Adipocyte (in vitro differentiated cells): ENCODE data around the gene LMO1.
A peak's percentile ranks its signal among the peaks of the same experiment; 100 is the strongest.

Source experiments
- DNase-seq: peaks from one replicate; pipeline ENCODE4 v3.0.0-alpha.2; 2015; ENCODE audit warnings: low read depth
- H3K27me3 ChIP-seq: replicated peaks from 2 replicates; pipeline ENCODE4 v1.7.0; 2013; ENCODE audit warnings: mild to moderate bottlenecking, low read length, moderate library complexity; ENCODE audit not compliant: control insufficient read depth, insufficient read depth
- H3K36me3 ChIP-seq: 2 replicates; pipeline ENCODE4 v1.7.0; 2013; ENCODE audit warnings: low read length, mild to moderate bottlenecking, moderate library complexity; ENCODE audit not compliant: control insufficient read depth, insufficient read depth, severe bottlenecking
- H3K4me1 ChIP-seq: 2 replicates; pipeline ENCODE4 v1.7.0; 2013; ENCODE audit warnings: mild to moderate bottlenecking, low read length, moderate library complexity; ENCODE audit not compliant: control insufficient read depth, insufficient read depth
- H3K4me3 ChIP-seq: 2 replicates; pipeline ENCODE4 v1.7.0; 2013; ENCODE audit warnings: mild to moderate bottlenecking, low read length, moderate library complexity
- H3K9ac ChIP-seq: 2 replicates; pipeline ENCODE4 v1.7.0; 2013; ENCODE audit warnings: mild to moderate bottlenecking, low read length, moderate library complexity
- H3K9me3 ChIP-seq: 2 replicates; pipeline ENCODE4 v1.7.0; 2013; ENCODE audit warnings: mild to moderate bottlenecking, low read length, moderate library complexity; ENCODE audit not compliant: control insufficient read depth

Gene LMO1

GRCh38 chr11:8271106-8271886 is 7.6 kb upstream of the LMO1 start:
- H3K4me3 ChIP-seq: no peak overlapping the region
- H3K36me3 ChIP-seq: no peaks in the 10 kb centered on the region
- H3K9me3 ChIP-seq: peaks cover 11% of the 10 kb centered on the region
- peaks cover 47% of the 10 kb centered on the region for H3K27me3 ChIP-seq
- DNase-seq: no peak
- H3K4me1 ChIP-seq: peaks cover 3% of the 10 kb centered on the region
- H3K9ac ChIP-seq: no peak overlapping the region

- Histone ChIP-seq H3K4me1 (peaks cover 3% of the 10 kb centered on the region), H3K9me3 (peaks cover 7% of the 10 kb centered on the region), H3K27me3 (peaks cover 58% of the 10 kb centered on the region), H3K9ac (no peak overlapping the region), H3K4me3 (no peak overlapping the region), H3K36me3 (no peaks in the 10 kb centered on the region)
- DNase-seq: no peak
These were observed 6.0 kb upstream of the LMO1 start for GRCh38 chr11:8269636-8270035.

GRCh38 chr11:8268530-8269400 is 5.1 kb upstream of the LMO1 start:
- peaks cover 65% of the 10 kb centered on the region for H3K27me3 ChIP-seq

GRCh38 chr11:8267831-8268529 is 4.3 kb upstream of the LMO1 start:
- Histone ChIP-seq H3K9me3 (no peaks in the 10 kb centered on the region), H3K4me1 (peaks cover 14% of the 10 kb centered on the region), H3K27me3 (peaks cover 65% of the 10 kb centered on the region), H3K9ac (no peak overlapping the region), H3K36me3 (no peaks in the 10 kb centered on the region), H3K4me3 (peak overlapping the region; percentile 56)
- peak; percentile 43 for DNase-seq

More at GRCh38 chr11:8268530-8269400, 5.1 kb upstream of the LMO1 start:
- no peak overlapping the region for H3K9ac ChIP-seq
- DNase-seq: peak; percentile 25
- H3K36me3 ChIP-seq: no peaks in the 10 kb centered on the region
- peak overlapping the region; percentile 56 for H3K4me3 ChIP-seq
- peaks cover 8% of the 10 kb centered on the region for H3K4me1 ChIP-seq
- no peaks in the 10 kb centered on the region for H3K9me3 ChIP-seq

GRCh38 chr11:8267280-8267679 is 3.6 kb upstream of the LMO1 start:
- no peak for DNase-seq
- peaks cover 68% of the 10 kb centered on the region for H3K27me3 ChIP-seq
- peaks cover 16% of the 10 kb centered on the region for H3K4me1 ChIP-seq
- no peak overlapping the region for H3K9ac ChIP-seq
- H3K4me3 ChIP-seq: no peak overlapping the region
- H3K9me3 ChIP-seq: no peaks in the 10 kb centered on the region
- H3K36me3 ChIP-seq: no peaks in the 10 kb centered on the region

GRCh38 chr11:8266246-8267241 is 2.9 kb upstream of the LMO1 start:
- H3K27me3 ChIP-seq: peaks cover 75% of the 10 kb centered on the region
- H3K36me3 ChIP-seq: no peaks in the 10 kb centered on the region
- no peaks in the 10 kb centered on the region for H3K9me3 ChIP-seq
- H3K4me1 ChIP-seq: peaks cover 17% of the 10 kb centered on the region
- H3K4me3 ChIP-seq: no peak overlapping the region
- H3K9ac ChIP-seq: no peak overlapping the region
- no peak for DNase-seq

- no peaks in the 10 kb centered on the region for H3K36me3 ChIP-seq
- no peak overlapping the region for H3K4me3 ChIP-seq
- H3K9ac ChIP-seq: no peak overlapping the region
- H3K9me3 ChIP-seq: no peaks in the 10 kb centered on the region
- no peak for DNase-seq
- H3K27me3 ChIP-seq: peaks cover 75% of the 10 kb centered on the region
- H3K4me1 ChIP-seq: peaks cover 17% of the 10 kb centered on the region
These were observed 2.1 kb upstream of the LMO1 start for GRCh38 chr11:8265681-8266241.

- no peaks in the 10 kb centered on the region for H3K9me3 ChIP-seq
- peaks cover 28% of the 10 kb centered on the region for H3K4me1 ChIP-seq
- H3K27me3 ChIP-seq: peaks cover 65% of the 10 kb centered on the region
- no peaks in the 10 kb centered on the region for H3K36me3 ChIP-seq
- H3K4me3 ChIP-seq: peak overlapping the region; percentile 72
- H3K9ac ChIP-seq: peak overlapping the region; percentile 4
- peak; percentile 30 for DNase-seq
These were observed 439 bp downstream of the LMO1 start for GRCh38 chr11:8263109-8263768.

- peaks cover 29% of the 10 kb centered on the region for H3K4me1 ChIP-seq
- peak overlapping the region; percentile 72 for H3K4me3 ChIP-seq
- H3K9ac ChIP-seq: no peak overlapping the region
- H3K9me3 ChIP-seq: no peaks in the 10 kb centered on the region
- no peaks in the 10 kb centered on the region for H3K36me3 ChIP-seq
- peak; percentile 88 for DNase-seq
- peaks cover 62% of the 10 kb centered on the region for H3K27me3 ChIP-seq
These were observed 1.0 kb downstream of the LMO1 start for GRCh38 chr11:8262552-8263108.
